ENCODE data around the gene RAMACL. TPM values are rescaled to one million over a fixed set of nuclear protein-coding genes. Genes with fewer than 3 reads are reported as not detected.

RAMACL gene
- total RNA-seq, 1 donor from 2014 or later, result 9.5 TPM

DNA sequence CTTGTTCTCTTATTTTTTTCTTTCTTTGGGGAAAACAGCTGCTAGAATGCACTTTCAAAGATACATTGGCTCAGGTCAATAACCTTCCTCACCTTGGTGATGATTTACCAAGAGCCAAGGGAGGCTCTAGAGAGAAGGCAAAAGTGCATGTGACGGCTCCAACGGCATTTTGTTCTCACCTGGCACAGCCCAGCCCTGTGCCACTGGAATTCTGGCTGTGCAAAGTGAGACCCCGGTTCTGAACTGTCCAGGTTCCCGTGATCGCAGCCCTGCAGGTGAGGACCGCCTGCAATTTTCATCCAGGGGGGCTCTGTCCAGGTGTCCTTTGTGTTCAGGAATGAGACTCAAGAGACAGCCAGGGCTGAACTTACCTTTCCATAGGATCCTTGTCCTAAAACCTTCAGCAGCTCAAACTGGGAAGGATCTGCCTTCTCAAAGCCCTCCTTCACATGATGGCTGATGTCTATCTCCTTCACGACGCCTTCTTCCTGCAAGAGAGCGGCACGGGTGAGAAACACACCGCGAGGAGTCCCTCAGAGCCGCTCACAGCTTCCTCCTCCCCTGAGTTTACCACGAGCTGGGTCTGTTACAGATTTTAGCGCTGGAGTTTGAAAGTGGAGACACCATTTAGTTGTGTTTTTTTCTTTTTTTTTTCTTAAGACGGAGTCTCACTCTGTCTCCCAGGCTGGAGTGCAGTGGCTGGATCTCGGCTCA, 48.0 kb downstream of the RAMACL start:
- DNase-seq, result no peak
- peaks cover 1% of the 10 kb centered on the region for H3K9me3 Mint-ChIP-seq (ENCODE audit: unreplicated experiment)
- no peak overlapping the region for H3K4me3 Mint-ChIP-seq (ENCODE audit: unreplicated experiment)
- H3K4me1 Mint-ChIP-seq (ENCODE audit: low read depth, unreplicated experiment), result peaks cover 27% of the 10 kb centered on the region
- peaks cover 7% of the 10 kb centered on the region for H3K27me3 Mint-ChIP-seq (ENCODE audit: unreplicated experiment)
- TF ChIP-seq, protein P1, sequence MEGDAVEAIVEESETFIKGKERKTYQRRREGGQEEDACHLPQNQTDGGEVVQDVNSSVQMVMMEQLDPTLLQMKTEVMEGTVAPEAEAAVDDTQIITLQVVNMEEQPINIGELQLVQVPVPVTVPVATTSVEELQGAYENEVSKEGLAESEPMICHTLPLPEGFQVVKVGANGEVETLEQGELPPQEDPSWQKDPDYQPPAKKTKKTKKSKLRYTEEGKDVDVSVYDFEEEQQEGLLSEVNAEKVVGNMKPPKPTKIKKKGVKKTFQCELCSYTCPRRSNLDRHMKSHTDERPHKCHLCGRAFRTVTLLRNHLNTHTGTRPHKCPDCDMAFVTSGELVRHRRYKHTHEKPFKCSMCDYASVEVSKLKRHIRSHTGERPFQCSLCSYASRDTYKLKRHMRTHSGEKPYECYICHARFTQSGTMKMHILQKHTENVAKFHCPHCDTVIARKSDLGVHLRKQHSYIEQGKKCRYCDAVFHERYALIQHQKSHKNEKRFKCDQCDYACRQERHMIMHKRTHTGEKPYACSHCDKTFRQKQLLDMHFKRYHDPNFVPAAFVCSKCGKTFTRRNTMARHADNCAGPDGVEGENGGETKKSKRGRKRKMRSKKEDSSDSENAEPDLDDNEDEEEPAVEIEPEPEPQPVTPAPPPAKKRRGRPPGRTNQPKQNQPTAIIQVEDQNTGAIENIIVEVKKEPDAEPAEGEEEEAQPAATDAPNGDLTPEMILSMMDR (IDR thresholded peaks at IDR 0.05; ENCODE audit: partially characterized antibody, unreplicated experiment), result no peak
- H3K27ac Mint-ChIP-seq (ENCODE audit: unreplicated experiment), result no peak overlapping the region
- H3K36me3 Mint-ChIP-seq (ENCODE audit: unreplicated experiment), result peaks cover 4% of the 10 kb centered on the region

DNA sequence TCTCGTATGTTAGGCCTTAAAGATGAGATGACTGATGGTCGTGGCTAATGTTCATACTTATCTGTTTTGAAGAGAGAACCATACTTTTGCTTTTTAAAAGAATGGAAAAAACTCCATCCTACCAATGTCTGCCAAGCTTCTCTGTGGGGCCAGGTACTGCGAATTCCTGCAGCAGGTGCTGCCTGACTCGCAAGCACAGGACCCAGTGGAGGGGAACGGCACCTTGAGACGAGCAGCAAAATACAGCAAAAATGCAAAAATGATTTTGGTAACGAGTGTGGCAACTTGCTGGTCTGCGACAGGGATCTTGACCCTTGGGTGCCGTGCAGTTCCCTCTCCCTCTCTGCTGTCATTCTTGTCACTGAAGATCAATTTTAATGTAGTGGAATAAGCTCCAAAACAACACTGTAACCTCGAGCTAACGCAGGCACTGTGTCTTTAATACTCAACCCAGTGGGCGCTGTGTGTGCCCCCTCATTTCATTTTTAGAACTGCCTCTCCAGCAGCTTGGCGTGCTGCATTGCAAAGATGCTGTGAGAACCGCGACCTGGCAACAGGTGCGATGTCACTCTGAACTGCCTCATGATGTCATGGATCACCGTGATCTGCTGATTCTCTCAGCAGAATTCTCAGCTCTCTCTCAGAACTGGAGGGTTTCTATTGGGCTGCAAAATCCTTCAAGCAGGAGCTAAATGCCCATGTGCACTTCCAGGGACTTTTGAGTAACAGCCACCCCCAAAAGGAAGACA, 51.6 kb downstream of the RAMACL start:
- DNase-seq, result no peak
- TF ChIP-seq, protein P1 (IDR thresholded peaks at IDR 0.05; ENCODE audit: partially characterized antibody, unreplicated experiment), result no peak
- peaks cover 7% of the 10 kb centered on the region for H3K4me1 Mint-ChIP-seq (ENCODE audit: low read depth, unreplicated experiment)
- H3K9me3 Mint-ChIP-seq (ENCODE audit: unreplicated experiment), result peaks cover 3% of the 10 kb centered on the region
- no peak overlapping the region for H3K4me3 Mint-ChIP-seq (ENCODE audit: unreplicated experiment)
- H3K36me3 Mint-ChIP-seq (ENCODE audit: unreplicated experiment), result peaks cover 6% of the 10 kb centered on the region
- H3K27me3 Mint-ChIP-seq (ENCODE audit: unreplicated experiment), result no peaks in the 10 kb centered on the region
- no peak overlapping the region for H3K27ac Mint-ChIP-seq (ENCODE audit: unreplicated experiment)

- no peak overlapping the region for H3K27ac Mint-ChIP-seq (ENCODE audit: unreplicated experiment)
- no peak for DNase-seq
- no peak overlapping the region for H3K4me3 Mint-ChIP-seq (ENCODE audit: unreplicated experiment)
- TF ChIP-seq, protein P1 (IDR thresholded peaks at IDR 0.05; ENCODE audit: partially characterized antibody, unreplicated experiment), result no peak
- H3K9me3 Mint-ChIP-seq (ENCODE audit: unreplicated experiment), result peaks cover 3% of the 10 kb centered on the region
- no peaks in the 10 kb centered on the region for H3K4me1 Mint-ChIP-seq (ENCODE audit: low read depth, unreplicated experiment)
- H3K27me3 Mint-ChIP-seq (ENCODE audit: unreplicated experiment), result no peaks in the 10 kb centered on the region
- peaks cover 10% of the 10 kb centered on the region for H3K36me3 Mint-ChIP-seq (ENCODE audit: unreplicated experiment)
These were observed 53.2 kb downstream of the RAMACL start for GRCh38 chr6:166533205-166533824.

Other genes with a start within 250 kb of the RAMACL start
- gene SFT2D1, start 244.1 kb downstream of the RAMACL start, total RNA-seq (ENCODE audit: unreplicated experiment), result 23.5 TPM
- 17.0 TPM for gene MPC1, start 203.7 kb downstream of the RAMACL start, total RNA-seq (ENCODE audit: unreplicated experiment)
- gene RPS6KA2, start 40.6 kb upstream of the RAMACL start, total RNA-seq (ENCODE audit: unreplicated experiment), result 109 TPM